BJ (cell line): ENCODE measurements around the gene SH3BP4. TPM values are rescaled to one million over a fixed set of nuclear protein-coding genes. Genes with fewer than 3 reads are reported as not detected.

Source experiments
- CTCF ChIA-PET: fragments of 350-600 bp; formaldehyde crosslinking; extraction: SDS; loops from one replicate; lab custom pipeline; 2021; ENCODE audit warnings: antibody characterized with exemption, inconsistent platforms; lab: Yijun Ruan, JAX
- POLR2A ChIA-PET: fragments of 300-600 bp; sonication (Branson Sonifier 250); formaldehyde crosslinking; extraction: SDS; loops from one replicate; lab custom pipeline; 2021; ENCODE audit warnings: antibody characterized with exemption; lab: Charles Lee
- DNase-seq: peaks from one replicate; pipeline ENCODE4 v3.0.0-alpha.2; 2011; ENCODE audit warnings: low read depth
- H3K27me3 ChIP-seq: 2 replicates; pipeline ENCODE4 v1.6.0; 2011; ENCODE audit warnings: low read length; ENCODE audit not compliant: control insufficient read depth, insufficient read depth
- H3K36me3 ChIP-seq: 2 replicates; pipeline ENCODE4 v1.5.1; 2011; ENCODE audit warnings: low read length; ENCODE audit not compliant: control insufficient read depth, insufficient read depth
- H3K4me3 ChIP-seq: 2 replicates; pipeline ENCODE4 v1.5.1; 2011; ENCODE audit warnings: low read depth, mild to moderate bottlenecking, control low read depth, low read length
- CTCF ChIP-seq: IDR thresholded peaks from 2 replicates; pipeline ENCODE4 v1.5.1; 2011; ENCODE audit warnings: low read depth, mild to moderate bottlenecking, control low read depth, inconsistent platforms, low read length, moderate library complexity; ENCODE audit not compliant: insufficient read depth
- polyA plus RNA-seq: library from polyadenylated mRNA; depleted of rRNA; stranded (reverse); fragments of >200 nt; gene quantifications from 2 replicates; pipeline ENCODE4 v1.2.3, GENCODE V29; 2011

Gene SH3BP4
- polyA plus RNA-seq, 1 experiment, result 106 TPM

GRCh38 chr2:235070063-235070706 lies 118.4 kb downstream of the SH3BP4 start:
- CTCF ChIA-PET, result interaction anchor here (0.9 to 1.7 kb wide), 4 partner anchors 10 to 37 kb away, joined by 3 to 6 read pairs (median 4); no protein-coding TSS in a partner anchor
- Histone ChIP-seq H3K27me3 (no peaks in the 10 kb centered on the region), H3K4me3 (no peak overlapping the region), H3K36me3 (no peaks in the 10 kb centered on the region)
- DNase-seq, result no peak
- POLR2A ChIA-PET, result no interaction called here
- no peak for TF ChIP-seq CTCF

GRCh38 chr2:235073868-235074413 lies 122.1 kb downstream of the SH3BP4 start:
- H3K4me3 ChIP-seq, result no peak overlapping the region
- no peak for DNase-seq
- POLR2A ChIA-PET, result no interaction called here
- no peaks in the 10 kb centered on the region for H3K27me3 ChIP-seq
- CTCF ChIA-PET, result interaction anchor here (0.7 to 0.8 kb wide), 3 partner anchors 15 to 191 kb away, joined by 3 to 5 read pairs (median 3); no protein-coding TSS in a partner anchor
- no peaks in the 10 kb centered on the region for H3K36me3 ChIP-seq
- no peak for TF ChIP-seq CTCF

- ChIA-PET POLR2A (no interaction called here), CTCF (no interaction called here)
- H3K36me3 ChIP-seq, result no peaks in the 10 kb centered on the region
- no peak overlapping the region for H3K4me3 ChIP-seq
- no peaks in the 10 kb centered on the region for H3K27me3 ChIP-seq
- no peak for TF ChIP-seq CTCF
- DNase-seq, result no peak
Measured at GRCh38 chr2:235077046-235077445, 125.2 kb downstream of the SH3BP4 start.

- TF ChIP-seq CTCF, result no peak
- Histone ChIP-seq H3K36me3 (no peaks in the 10 kb centered on the region), H3K27me3 (no peaks in the 10 kb centered on the region), H3K4me3 (no peak overlapping the region)
- CTCF ChIA-PET, result no interaction called here
- DNase-seq, result no peak
- POLR2A ChIA-PET, result no interaction called here
Measured at GRCh38 chr2:235078182-235078581, 126.4 kb downstream of the SH3BP4 start.

GRCh38 chr2:235078914-235079472 lies 127.2 kb downstream of the SH3BP4 start:
- ChIA-PET POLR2A (no interaction called here), CTCF (interaction anchor here (2.0 kb wide), 1 partner anchor 9 kb away, joined by 6 read pairs; no protein-coding TSS in a partner anchor)
- Histone ChIP-seq H3K4me3 (no peak overlapping the region), H3K36me3 (no peaks in the 10 kb centered on the region), H3K27me3 (no peaks in the 10 kb centered on the region)
- DNase-seq, result no peak
- TF ChIP-seq CTCF, result no peak
